ENCODE results near the gene LENG9.

The LENG9 gene

DNA sequence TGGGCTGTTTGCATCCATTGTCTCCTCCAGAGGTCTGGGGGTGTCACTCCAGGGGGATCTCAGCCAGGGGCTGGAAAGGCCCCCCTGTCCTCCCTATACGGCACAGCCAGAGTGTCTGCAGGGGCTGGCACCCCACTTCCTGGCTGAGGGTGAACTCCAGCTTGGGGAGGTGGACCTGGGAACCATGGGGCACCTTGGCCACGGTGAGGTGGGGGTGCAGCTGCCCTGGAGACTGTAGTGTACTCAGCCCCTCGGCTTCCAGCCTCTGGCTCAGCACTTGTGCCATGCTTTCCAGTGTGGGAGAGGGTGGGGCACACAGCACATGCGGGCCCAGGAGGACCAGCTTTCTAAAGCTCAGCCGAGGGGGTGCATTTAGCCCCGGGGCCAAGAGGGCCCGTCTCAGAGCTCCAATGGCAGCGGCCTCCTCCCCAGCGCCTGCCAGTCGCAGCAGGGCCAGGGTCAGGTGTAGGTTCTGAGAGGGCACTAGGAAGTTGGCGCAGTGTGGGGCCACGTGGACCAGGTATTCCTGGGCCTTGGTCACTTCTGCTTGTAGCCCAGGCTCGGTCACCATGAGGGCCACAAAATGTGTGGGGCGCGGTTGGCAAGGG, 1.4 kb downstream of the LENG9 start:
- TF ChIP-seq, protein P1, sequence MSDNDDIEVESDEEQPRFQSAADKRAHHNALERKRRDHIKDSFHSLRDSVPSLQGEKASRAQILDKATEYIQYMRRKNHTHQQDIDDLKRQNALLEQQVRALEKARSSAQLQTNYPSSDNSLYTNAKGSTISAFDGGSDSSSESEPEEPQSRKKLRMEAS (IDR thresholded peaks at IDR 0.05; ENCODE audit: low read depth, low read length): peak; percentile 76
- TF ChIP-seq, protein P2, sequence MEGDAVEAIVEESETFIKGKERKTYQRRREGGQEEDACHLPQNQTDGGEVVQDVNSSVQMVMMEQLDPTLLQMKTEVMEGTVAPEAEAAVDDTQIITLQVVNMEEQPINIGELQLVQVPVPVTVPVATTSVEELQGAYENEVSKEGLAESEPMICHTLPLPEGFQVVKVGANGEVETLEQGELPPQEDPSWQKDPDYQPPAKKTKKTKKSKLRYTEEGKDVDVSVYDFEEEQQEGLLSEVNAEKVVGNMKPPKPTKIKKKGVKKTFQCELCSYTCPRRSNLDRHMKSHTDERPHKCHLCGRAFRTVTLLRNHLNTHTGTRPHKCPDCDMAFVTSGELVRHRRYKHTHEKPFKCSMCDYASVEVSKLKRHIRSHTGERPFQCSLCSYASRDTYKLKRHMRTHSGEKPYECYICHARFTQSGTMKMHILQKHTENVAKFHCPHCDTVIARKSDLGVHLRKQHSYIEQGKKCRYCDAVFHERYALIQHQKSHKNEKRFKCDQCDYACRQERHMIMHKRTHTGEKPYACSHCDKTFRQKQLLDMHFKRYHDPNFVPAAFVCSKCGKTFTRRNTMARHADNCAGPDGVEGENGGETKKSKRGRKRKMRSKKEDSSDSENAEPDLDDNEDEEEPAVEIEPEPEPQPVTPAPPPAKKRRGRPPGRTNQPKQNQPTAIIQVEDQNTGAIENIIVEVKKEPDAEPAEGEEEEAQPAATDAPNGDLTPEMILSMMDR (IDR thresholded peaks at IDR 0.05; ENCODE audit: low read depth, low read length): no peak
- no peak for TF ChIP-seq POLR2A (IDR thresholded peaks at IDR 0.05; ENCODE audit: extremely low read depth, insufficient read length)
- TF ChIP-seq MYC (IDR thresholded peaks at IDR 0.05; ENCODE audit: low read depth, low read length): no peak
- H3K4me3 ChIP-seq (ENCODE audit: low read depth, low read length): peak overlapping the region; percentile 55
- DNase-seq (ENCODE audit: low read depth): no peak

DNA sequence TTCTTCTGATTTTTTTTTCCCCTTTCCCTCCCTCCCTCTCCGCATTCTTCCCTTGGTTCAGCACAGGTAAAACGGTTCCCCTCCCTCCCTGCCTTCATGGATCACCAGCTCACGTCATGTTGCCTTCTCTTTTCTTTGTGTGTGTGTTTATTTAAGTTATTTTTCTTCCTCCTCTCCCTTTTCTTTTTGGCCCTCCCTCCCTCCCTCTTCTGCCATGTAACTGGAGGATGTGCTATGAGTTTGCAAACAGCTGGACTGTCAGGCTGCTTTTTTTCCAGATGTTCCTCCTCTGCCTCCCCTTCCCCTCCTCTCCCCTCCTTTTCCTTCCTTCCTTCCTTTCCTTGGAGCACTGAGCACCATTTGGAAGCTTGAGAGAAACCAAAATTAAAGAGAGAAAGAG, 2.0 kb downstream of the LENG9 start:
- TF ChIP-seq, protein P1 (IDR thresholded peaks at IDR 0.05; ENCODE audit: low read depth, low read length): no peak
- TF ChIP-seq, protein P2 (IDR thresholded peaks at IDR 0.05; ENCODE audit: low read depth, low read length): no peak
- no peak for TF ChIP-seq POLR2A (IDR thresholded peaks at IDR 0.05; ENCODE audit: extremely low read depth, insufficient read length)
- TF ChIP-seq MYC (IDR thresholded peaks at IDR 0.05; ENCODE audit: low read depth, low read length): no peak
- no peak for DNase-seq (ENCODE audit: low read depth)
- H3K4me3 ChIP-seq (ENCODE audit: low read depth, low read length): peak overlapping the region; percentile 55

DNA sequence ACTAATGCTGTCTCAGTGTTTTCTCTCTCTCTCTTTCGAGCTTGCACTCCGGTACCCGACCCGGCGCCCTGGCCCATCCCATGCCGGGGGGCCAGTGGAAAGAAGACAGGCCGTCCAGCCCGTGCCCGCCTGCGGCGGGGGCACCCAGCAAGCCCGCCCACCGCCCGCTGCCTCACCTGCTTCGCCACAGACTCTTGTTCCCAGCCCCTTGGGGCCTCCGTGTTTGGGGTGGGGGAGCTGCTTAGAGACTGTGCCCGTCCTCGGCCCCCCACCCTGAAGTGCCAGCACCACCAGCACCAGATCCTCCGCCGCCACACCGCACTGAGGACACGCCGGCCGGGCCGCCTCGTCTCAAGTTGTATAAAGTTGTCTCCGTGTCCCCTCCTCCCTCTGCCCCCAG, 2.4 kb downstream of the LENG9 start:
- TF ChIP-seq POLR2A (IDR thresholded peaks at IDR 0.05; ENCODE audit: extremely low read depth, insufficient read length) (no peak), MYC (IDR thresholded peaks at IDR 0.05; ENCODE audit: low read depth, low read length) (no peak)
- TF ChIP-seq, protein P1 (IDR thresholded peaks at IDR 0.05; ENCODE audit: low read depth, low read length): no peak
- TF ChIP-seq, protein P2 (IDR thresholded peaks at IDR 0.05; ENCODE audit: low read depth, low read length): no peak
- DNase-seq (ENCODE audit: low read depth): no peak
- no peak overlapping the region for H3K4me3 ChIP-seq (ENCODE audit: low read depth, low read length)

DNA sequence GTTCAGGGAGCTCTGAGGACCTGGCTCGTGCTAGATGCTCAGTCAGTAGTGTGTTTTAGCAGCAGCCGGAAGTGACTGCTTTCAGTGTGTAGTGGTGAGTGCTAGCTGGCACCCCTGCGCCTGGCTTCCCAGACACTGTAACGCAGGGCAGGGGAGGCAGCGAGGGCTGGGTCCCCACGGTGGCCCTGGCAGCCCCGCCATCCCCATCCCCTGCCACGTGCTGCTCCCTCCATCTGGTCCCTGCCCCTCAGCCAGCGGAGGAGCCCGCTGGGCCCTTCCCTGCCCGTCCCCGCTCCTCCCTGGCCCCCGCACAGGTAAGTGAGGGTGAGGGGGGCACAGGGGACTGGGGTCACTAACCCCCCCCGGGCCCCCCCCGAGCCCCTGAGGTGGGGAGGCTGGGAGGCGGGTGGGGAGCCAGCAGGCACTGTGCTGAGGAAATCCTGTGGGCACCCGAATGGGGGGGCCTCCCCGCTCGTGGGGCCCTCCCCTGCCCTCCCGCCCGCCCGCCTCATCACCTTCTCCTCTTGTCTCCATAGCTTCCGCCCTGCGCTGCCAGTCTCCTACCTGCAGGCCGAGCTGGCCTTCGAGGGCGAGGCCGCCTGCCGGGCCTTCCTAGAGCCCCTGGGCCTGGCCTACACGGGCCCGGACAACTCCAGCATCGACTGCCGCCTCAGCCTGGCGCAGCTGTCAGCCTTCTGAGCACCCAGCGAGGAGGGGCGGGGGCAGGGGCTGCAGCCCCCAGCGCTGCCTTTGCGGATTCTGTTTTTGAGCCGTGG, 3.2 kb downstream of the LENG9 start:
- H3K4me3 ChIP-seq (ENCODE audit: low read depth, low read length): no peak overlapping the region
- no peak for DNase-seq (ENCODE audit: low read depth)
- TF ChIP-seq, protein P2 (IDR thresholded peaks at IDR 0.05; ENCODE audit: low read depth, low read length): no peak
- TF ChIP-seq MYC (IDR thresholded peaks at IDR 0.05; ENCODE audit: low read depth, low read length): no peak

DNA sequence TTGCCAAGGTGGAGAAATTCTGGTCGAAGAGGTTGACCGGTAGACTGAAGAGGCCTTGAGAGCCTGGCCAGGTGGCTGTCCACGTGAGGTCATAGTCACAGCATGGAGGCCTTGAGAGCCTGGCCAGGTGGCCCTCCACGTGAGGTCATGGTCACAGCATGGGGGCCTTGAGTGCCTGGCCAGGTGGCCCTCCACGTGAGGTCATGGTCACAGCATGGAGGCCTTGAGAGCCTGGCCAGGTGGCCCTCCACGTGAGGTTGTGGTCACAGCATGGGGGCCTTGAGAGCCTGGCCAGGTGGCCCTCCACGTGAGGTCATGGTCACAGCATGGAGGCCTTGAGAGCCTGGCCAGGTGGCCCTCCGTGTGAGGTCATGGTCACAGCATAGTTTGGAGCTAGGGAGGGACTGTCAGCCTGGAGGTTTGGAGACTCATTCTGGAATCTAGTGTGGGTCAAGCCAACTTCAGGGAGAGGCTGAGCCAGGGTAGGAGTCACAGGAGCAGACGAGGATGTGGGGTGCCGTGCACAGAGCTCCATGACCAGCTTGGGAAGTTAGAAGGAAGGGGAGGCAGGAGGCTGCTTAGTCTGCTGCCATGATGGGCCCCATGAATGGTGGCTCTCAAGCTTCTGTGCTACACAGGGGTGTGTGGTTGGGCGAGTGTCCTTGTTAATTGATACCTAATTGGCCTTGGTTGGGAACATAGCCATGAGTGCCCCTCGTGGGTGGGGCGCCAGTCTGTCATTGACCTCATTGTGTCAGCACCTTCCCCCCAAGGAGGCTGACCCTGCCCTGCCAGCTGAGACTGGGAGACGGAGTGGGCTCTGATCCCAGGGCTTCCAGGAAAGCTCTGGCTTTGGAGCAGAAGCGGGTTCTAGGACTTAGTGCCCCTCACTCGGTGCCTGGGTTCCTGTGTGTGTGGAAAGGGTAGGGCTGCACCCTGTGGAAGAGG, 4.0 kb downstream of the LENG9 start:
- DNase-seq (ENCODE audit: low read depth): no peak
- no peak overlapping the region for H3K4me3 ChIP-seq (ENCODE audit: low read depth, low read length)
- TF ChIP-seq, protein P2 (IDR thresholded peaks at IDR 0.05; ENCODE audit: low read depth, low read length): no peak
- no peak for TF ChIP-seq POLR2A (IDR thresholded peaks at IDR 0.05; ENCODE audit: extremely low read depth, insufficient read length)
- TF ChIP-seq, protein P1 (IDR thresholded peaks at IDR 0.05; ENCODE audit: low read depth, low read length): no peak

Data from NB4 (cell line).